Lung (tissue), 12 donors: ENCODE measurements around the gene PRKCE. TPM values are rescaled to one million over a fixed set of nuclear protein-coding genes. Genes with fewer than 3 reads are reported as not detected.
A peak's percentile ranks its signal among the peaks of the same experiment; 100 is the strongest.

ENCODE experiments used
- ATAC-seq: fragments of 200-7000 bp; cut with Tn5 transposase; one replicate; pipeline ENCODE4 v1.9.1; 2020; ENCODE audit warnings: moderate number of reproducible peaks; ENCODE audit not compliant: insufficient read depth, low FRiP score
- DNase-seq, 3 donors: peaks; one replicate each; pipeline ENCODE4 v3.0.0-alpha.2; 2013 to 2017
- H3K27ac ChIP-seq, 2 donors: one replicate each; pipeline ENCODE4 v1.5.1; 2013; ENCODE audit warnings: mild to moderate bottlenecking in 2 of 2, moderate library complexity in 2 of 2, control low read depth in 1 of 2, inconsistent platforms in 1 of 2, low read depth in 1 of 2, low read length in 1 of 2
- H3K27me3 ChIP-seq, 3 donors: one replicate each; pipeline ENCODE4 v1.5.1; 2013; ENCODE audit warnings: low read length in 2 of 3; ENCODE audit not compliant: control insufficient read depth in 3 of 3, insufficient read depth in 3 of 3
- H3K36me3 ChIP-seq, 4 donors: one replicate each; pipeline ENCODE4 v1.5.1; 2013; ENCODE audit warnings: low read length in 4 of 4, mild to moderate bottlenecking in 1 of 4, moderate library complexity in 1 of 4; ENCODE audit not compliant: control insufficient read depth in 4 of 4, insufficient read depth in 4 of 4
- H3K4me1 ChIP-seq, 5 donors: one replicate each; pipeline ENCODE4 v1.5.1; 2013; ENCODE audit warnings: low read length in 5 of 5, mild to moderate bottlenecking in 2 of 5, moderate library complexity in 1 of 5; ENCODE audit not compliant: control insufficient read depth in 5 of 5, insufficient read depth in 5 of 5
- H3K4me3 ChIP-seq: one replicate; pipeline ENCODE4 v1.5.1; 2013; ENCODE audit warnings: mild to moderate bottlenecking, control low read depth, moderate library complexity
- H3K9ac ChIP-seq, 2 donors: one replicate each; pipeline ENCODE4 v1.5.1; 2013; ENCODE audit warnings: low read length in 2 of 2, control low read depth in 1 of 2; ENCODE audit not compliant: insufficient read depth in 1 of 2
- H3K9me3 ChIP-seq, 4 donors: one replicate each; pipeline ENCODE4 v1.5.1; 2013; ENCODE audit warnings: low read length in 3 of 4, mild to moderate bottlenecking in 1 of 4, moderate library complexity in 1 of 4; ENCODE audit not compliant: control insufficient read depth in 4 of 4, insufficient read depth in 3 of 4
- CTCF ChIP-seq: IDR thresholded peaks from 2 replicates; pipeline ENCODE4 v1.5.1; 2012; ENCODE audit warnings: mild to moderate bottlenecking; ENCODE audit errors: control extremely low read depth, extremely low read depth
- WGBS, 2 donors: extraction: QIAGEN DNeasy Blood & Tissue Kit; methylation state at CpG; one replicate each; pipeline ENCODE4 v1.1.7; 2013; 5-methylcytosine and 5-hydroxymethylcytosine counted together
- polyA plus RNA-seq, 2 donors: library from polyadenylated mRNA; stranded (reverse); fragments of 200-250 nt; gene quantifications; one replicate each; pipeline ENCODE4 v1.2.1, GENCODE V29; 2013
- total RNA-seq, 2 donors: library from RNA; depleted of rRNA in 1 of 2; stranded (reverse); fragments of >200 nt in 1 of 2; gene quantifications; one replicate each; pipeline ENCODE4 v1.2.1, GENCODE V29; 2014 to 2021
- donor health status: control.
- donor health status: control.
- donor health status: Bipolar disorder and iron deficiency.
- donor health status: healthy.
- donor health status: DM: yes; HTN: yes; CAD: no.

PRKCE gene
- total and polyA plus RNA-seq, 4 donors: 12.5 to 82.2 (median 32.1) TPM

- peak overlapping the region in 1 of 2 donors; percentile 63 for H3K27ac ChIP-seq
Observed at GRCh38 chr2:45820048-45820447, 168.6 kb downstream of the PRKCE start.

DNA sequence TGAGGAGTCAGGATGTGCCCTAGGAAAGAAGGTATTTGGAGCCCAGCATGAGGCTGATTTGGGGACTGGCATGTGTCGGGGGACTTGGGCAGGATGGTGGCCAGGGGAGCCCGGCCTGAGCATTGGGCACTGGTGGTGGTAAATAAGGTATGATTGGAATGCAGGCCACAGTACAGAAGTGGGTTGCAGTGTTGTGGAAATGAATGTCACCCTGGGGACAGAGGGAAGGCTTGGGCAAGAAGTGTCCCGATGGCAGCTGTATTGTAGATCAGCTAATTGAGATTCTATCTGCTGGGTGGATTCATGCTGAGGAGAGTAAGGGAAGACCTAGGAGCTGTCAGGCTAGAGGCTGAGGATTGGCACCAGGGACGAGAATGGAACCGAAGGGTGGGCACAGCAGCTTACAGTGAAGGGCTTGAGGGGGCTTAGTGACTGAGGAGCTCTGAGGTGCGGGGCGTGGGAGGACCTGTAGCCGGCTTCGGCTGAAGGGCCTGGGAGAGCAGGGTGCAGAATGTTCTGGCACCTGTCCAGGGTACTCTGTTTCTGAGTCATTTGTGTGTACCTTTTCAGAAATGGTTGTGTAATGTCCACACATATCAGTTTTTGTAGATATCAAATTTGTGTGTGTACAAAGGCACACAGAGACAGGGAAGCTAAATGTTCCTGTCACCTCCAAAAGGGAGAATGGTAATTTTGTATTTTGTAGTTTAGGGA, 170.2 kb downstream of the PRKCE start:
- peaks cover 5 to 39% (median 33%) of the 10 kb centered on the region in 5 donors for H3K4me1 ChIP-seq
- H3K27ac ChIP-seq: peak overlapping the region; percentile 84 to 89
- H3K36me3 ChIP-seq: no peaks in the 10 kb centered on the region
- WGBS, 2 donors: 69 to 77% methylated on average over 9 of the region's 9 CpGs
- DNase-seq (peak; percentile 66 to 85 (median 75)), ATAC-seq (peak; percentile 67)
- H3K9ac ChIP-seq: no peak overlapping the region
- TF ChIP-seq CTCF: no peak
- H3K27me3 ChIP-seq: no peaks in the 10 kb centered on the region
- no peak overlapping the region for H3K4me3 ChIP-seq
- no peaks in the 10 kb centered on the region for H3K9me3 ChIP-seq

More at GRCh38 chr2:45820048-45820447, 168.6 kb downstream of the PRKCE start:
- Histone ChIP-seq H3K4me3 (no peak overlapping the region), H3K9ac (no peak overlapping the region), H3K27me3 (no peaks in the 10 kb centered on the region), H3K9me3 (no peaks in the 10 kb centered on the region), H3K36me3 (no peaks in the 10 kb centered on the region), H3K4me1 (peaks cover 11 to 46% (median 37%) of the 10 kb centered on the region in 5 donors)
- DNase-seq (no peak), ATAC-seq (no peak)
- 72 to 89% methylated on average over 7 of the region's 7 CpGs for WGBS, 2 donors
- TF ChIP-seq CTCF: no peak

GRCh38 chr2:45822272-45822630, 170.8 kb downstream of the PRKCE start:
- no peaks in the 10 kb centered on the region for H3K27me3 ChIP-seq
- no peak overlapping the region for H3K4me3 ChIP-seq
- TF ChIP-seq CTCF: no peak
- no peaks in the 10 kb centered on the region for H3K36me3 ChIP-seq
- peak overlapping the region; percentile 84 to 89 for H3K27ac ChIP-seq
- WGBS, 2 donors: 53 to 63% methylated on average over 5 of the region's 5 CpGs
- H3K9me3 ChIP-seq: no peaks in the 10 kb centered on the region
- DNase-seq (peak in 1 of 3 donors; percentile 30), ATAC-seq (no peak)
- H3K4me1 ChIP-seq: peaks cover 4 to 41% (median 33%) of the 10 kb centered on the region in 5 donors
- H3K9ac ChIP-seq: no peak overlapping the region

DNA sequence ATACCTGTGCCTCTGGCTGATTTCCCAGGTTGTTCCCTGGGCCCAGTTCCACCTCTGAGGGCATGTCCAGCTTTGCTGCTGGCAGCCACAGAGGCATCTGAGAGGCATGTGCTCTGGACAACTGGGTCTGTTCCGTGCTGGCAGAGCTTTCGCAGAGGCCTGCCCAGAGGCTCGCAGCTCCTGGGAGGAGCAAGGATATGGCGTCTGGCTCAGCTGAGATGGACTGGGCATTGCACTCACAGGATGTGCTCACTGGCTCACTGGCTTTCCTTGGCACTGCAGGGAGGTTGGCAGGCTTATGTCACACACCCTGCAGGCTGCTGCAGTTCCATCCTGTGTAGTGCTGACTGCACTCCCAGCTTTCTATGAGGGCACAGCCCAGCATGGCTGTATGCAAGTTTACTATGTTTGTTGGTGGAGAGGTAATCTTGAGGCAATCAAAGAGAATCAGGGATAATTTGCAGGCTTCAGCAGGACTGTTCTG, 172.3 kb downstream of the PRKCE start:
- Histone ChIP-seq H3K27ac (peak overlapping the region; percentile 84), H3K27me3 (no peaks in the 10 kb centered on the region), H3K9ac (no peak overlapping the region), H3K4me1 (peaks cover 1 to 36% (median 21%) of the 10 kb centered on the region in 5 donors), H3K36me3 (no peaks in the 10 kb centered on the region), H3K4me3 (no peak overlapping the region), H3K9me3 (no peaks in the 10 kb centered on the region)
- DNase-seq: no peak
- no peak for TF ChIP-seq CTCF
- ATAC-seq: peak; percentile 14
- WGBS, 2 donors: 55 to 68% methylated on average over 4 of the region's 4 CpGs
